ENCODE results near the gene CDH3.

GRCh38 chr16:68700120-68700519 is 55.0 kb downstream of the CDH3 start:
- TF ChIP-seq GTF2F1 (IDR thresholded peaks at IDR 0.05; ENCODE audit: borderline replicate concordance, low read depth, low read length) = no peak
- no peak for TF ChIP-seq EZH2 (IDR thresholded peaks at IDR 0.05; ENCODE audit: low read depth, low read length, severe bottlenecking)
- TF ChIP-seq HDAC6 (IDR thresholded peaks at IDR 0.05; ENCODE audit: low read depth, low read length) = no peak
- TF ChIP-seq NRF1 (IDR thresholded peaks at IDR 0.05; ENCODE audit: low read depth, low read length) = no peak
- no peak for TF ChIP-seq CTCF (IDR thresholded peaks at IDR 0.05; ENCODE audit: control extremely low read depth in 1 of 3, insufficient read depth in 1 of 3, low read depth in 1 of 3, low read length in 3 of 3)
- no peak for TF ChIP-seq POLR2A (IDR thresholded peaks at IDR 0.05; ENCODE audit: control extremely low read depth in 1 of 2, low read depth in 2 of 2, low read length in 2 of 2)
- TF ChIP-seq ZNF274 (IDR thresholded peaks at IDR 0.05; ENCODE audit: borderline replicate concordance, extremely low read depth, low read length) = no peak
- TF ChIP-seq KDM5A (IDR thresholded peaks at IDR 0.05; ENCODE audit: low read length) = no peak
- TF ChIP-seq JUN (IDR thresholded peaks at IDR 0.05; ENCODE audit: low read depth, low read length) = no peak
- TF ChIP-seq EGR1 (IDR thresholded peaks at IDR 0.05; ENCODE audit: borderline replicate concordance, low read depth, low read length) = no peak
- no peak for TF ChIP-seq KDM1A (IDR thresholded peaks at IDR 0.05; ENCODE audit: borderline replicate concordance, low read length)
- TF ChIP-seq SP1 (IDR thresholded peaks at IDR 0.05; ENCODE audit: low read depth, low read length) = no peak
- TF ChIP-seq USF2 (IDR thresholded peaks at IDR 0.05; ENCODE audit: low read length) = no peak
- TF ChIP-seq EP300 (IDR thresholded peaks at IDR 0.05; ENCODE audit: borderline replicate concordance in 1 of 2, low read depth in 2 of 2, low read length in 2 of 2) = no peak
